ENCODE results near the gene GATA2. TPM values are rescaled to one million over a fixed set of nuclear protein-coding genes. Genes with fewer than 3 reads are reported as not detected.
A peak's percentile ranks its signal among the peaks of the same experiment; 100 is the strongest.

The GATA2 gene
- total and polyA plus RNA-seq, 4 donors, result 0.99 to 5.2 (median 4.4) TPM

DNA sequence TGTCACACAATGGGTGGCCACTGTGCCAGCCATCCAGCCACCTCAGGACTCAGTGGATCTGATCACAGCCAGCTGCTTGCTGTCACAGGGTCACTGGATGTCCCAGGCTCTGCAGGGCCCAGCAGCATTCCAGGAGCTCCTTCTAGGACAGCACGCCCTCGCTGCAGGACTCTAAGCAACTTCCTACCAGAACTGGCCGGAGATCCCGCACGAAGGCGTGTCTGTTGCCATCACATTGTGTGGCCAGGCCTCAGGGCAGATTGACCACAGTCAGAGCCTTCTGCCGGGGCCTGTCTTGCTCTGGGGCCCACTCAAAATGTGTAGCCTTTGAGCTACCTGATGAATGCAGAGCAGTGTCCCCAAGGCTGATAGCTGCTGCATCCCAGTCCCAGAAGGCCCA is 50.9 kb downstream of the GATA2 start:
- WGBS (ENCODE audit: insufficient coverage), result 80% methylated on average over 7 of the region's 7 CpGs
- H3K36me3 ChIP-seq (ENCODE audit: control insufficient read depth, insufficient read depth, low read length), result no peaks in the 10 kb centered on the region
- no peak overlapping the region for H3K4me3 ChIP-seq (ENCODE audit: low read depth, low read length)
- H3K4me1 ChIP-seq (ENCODE audit: control insufficient read depth, insufficient read depth, low read length), result no peaks in the 10 kb centered on the region
- no peaks in the 10 kb centered on the region for H3K27me3 ChIP-seq (ENCODE audit: control insufficient read depth, insufficient read depth, low read length)
- no peak for DNase-seq (ENCODE audit: low read depth in 4 of 6, low spot score in 6 of 6)
- no peak overlapping the region for H3K27ac ChIP-seq (ENCODE audit: low read depth, low read length)
- H3K9me3 ChIP-seq (ENCODE audit: control insufficient read depth, insufficient read depth, low read length), result no peaks in the 10 kb centered on the region

DNA sequence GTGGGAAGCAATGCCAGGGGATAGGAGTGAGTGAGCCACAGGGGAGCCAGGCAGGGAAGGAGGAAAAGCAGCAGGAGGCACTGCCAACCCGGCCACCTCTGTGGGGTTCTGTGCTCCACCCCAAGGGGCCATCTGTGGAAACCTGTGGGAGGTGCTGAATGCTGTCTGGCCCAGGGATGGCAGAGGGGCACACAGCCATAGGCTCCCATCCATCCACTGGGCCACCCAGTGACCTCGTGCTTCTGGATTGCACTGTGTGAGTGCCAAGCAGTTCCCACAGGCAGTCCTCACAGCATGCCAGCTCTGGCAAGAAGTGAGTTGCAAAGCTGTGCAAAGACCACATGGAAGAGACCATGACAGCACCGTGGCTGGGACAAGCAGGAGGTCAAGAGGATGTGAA is 53.8 kb downstream of the GATA2 start:
- 45% methylated on average over 3 of the region's 3 CpGs for WGBS (ENCODE audit: insufficient coverage)
- Histone ChIP-seq H3K27me3 (ENCODE audit: control insufficient read depth, insufficient read depth, low read length) (no peaks in the 10 kb centered on the region), H3K4me1 (ENCODE audit: control insufficient read depth, insufficient read depth, low read length) (no peaks in the 10 kb centered on the region), H3K4me3 (ENCODE audit: low read depth, low read length) (no peak overlapping the region), H3K27ac (ENCODE audit: low read depth, low read length) (no peak overlapping the region), H3K36me3 (ENCODE audit: control insufficient read depth, insufficient read depth, low read length) (no peaks in the 10 kb centered on the region), H3K9me3 (ENCODE audit: control insufficient read depth, insufficient read depth, low read length) (no peaks in the 10 kb centered on the region)
- DNase-seq (ENCODE audit: low read depth in 4 of 6, low spot score in 6 of 6), result no peak

DNA sequence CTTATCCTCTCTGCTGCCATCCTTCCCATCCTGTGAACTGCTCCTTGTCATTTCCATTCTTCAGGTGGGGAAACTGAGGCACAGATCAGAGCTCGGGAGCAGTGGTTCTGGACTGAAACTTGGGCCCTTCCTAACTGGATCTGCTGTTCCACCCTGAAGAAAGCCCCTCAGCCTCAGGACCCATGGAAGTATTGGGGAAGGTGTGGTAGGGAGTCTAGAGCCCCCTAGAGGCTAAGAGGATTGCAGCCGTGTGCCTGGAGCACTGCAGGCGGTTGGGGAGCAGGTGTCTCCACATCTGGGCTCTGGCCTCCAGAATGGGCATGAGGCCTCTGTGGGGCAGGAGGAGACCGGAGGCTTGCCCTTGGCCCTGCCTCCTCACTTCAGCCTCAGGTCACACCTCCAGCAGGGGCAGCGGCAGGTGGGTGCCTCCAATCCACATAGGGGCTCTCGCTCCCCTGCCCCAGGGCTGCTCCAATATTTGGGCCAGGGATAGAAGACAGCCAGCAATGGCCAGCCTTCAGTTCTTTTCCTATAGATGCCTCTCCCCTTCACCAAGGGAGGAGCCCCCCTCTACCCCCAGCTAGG is 54.4 kb downstream of the GATA2 start:
- Histone ChIP-seq H3K4me1 (ENCODE audit: control insufficient read depth, insufficient read depth, low read length) (peaks cover 1% of the 10 kb centered on the region), H3K4me3 (ENCODE audit: low read depth, low read length) (no peak overlapping the region), H3K9me3 (ENCODE audit: control insufficient read depth, insufficient read depth, low read length) (no peaks in the 10 kb centered on the region), H3K27ac (ENCODE audit: low read depth, low read length) (no peak overlapping the region), H3K27me3 (ENCODE audit: control insufficient read depth, insufficient read depth, low read length) (peaks cover 5% of the 10 kb centered on the region), H3K36me3 (ENCODE audit: control insufficient read depth, insufficient read depth, low read length) (no peaks in the 10 kb centered on the region)
- DNase-seq (ENCODE audit: low read depth in 4 of 6, low spot score in 6 of 6), result no peak
- WGBS (ENCODE audit: insufficient coverage), result 72% methylated on average over 6 of the region's 6 CpGs

DNA sequence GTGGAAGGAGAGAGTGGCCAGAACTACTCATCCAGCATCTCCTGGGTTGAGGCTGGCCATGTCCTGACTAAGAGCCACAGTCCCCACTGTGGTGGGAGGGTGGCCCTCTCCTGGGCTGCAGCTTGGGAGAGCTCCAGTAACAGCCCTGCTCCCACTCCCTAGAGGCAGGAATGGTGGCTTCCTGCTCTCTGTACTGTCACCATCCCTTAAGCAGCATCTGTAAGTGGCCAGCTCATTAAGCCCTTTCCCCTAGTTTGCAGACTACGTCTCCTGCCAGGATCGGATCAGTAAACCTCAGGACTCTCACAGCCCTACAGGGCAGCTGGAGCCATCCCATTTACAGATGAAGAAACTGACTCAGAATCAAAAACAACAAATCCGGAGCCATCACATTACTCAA is 56.8 kb downstream of the GATA2 start:
- no peak for DNase-seq (ENCODE audit: low read depth in 4 of 6, low spot score in 6 of 6)
- Histone ChIP-seq H3K4me3 (ENCODE audit: low read depth, low read length) (no peak overlapping the region), H3K27me3 (ENCODE audit: control insufficient read depth, insufficient read depth, low read length) (peaks cover 22% of the 10 kb centered on the region), H3K4me1 (ENCODE audit: control insufficient read depth, insufficient read depth, low read length) (peaks cover 15% of the 10 kb centered on the region), H3K9me3 (ENCODE audit: control insufficient read depth, insufficient read depth, low read length) (no peaks in the 10 kb centered on the region), H3K27ac (ENCODE audit: low read depth, low read length) (no peak overlapping the region), H3K36me3 (ENCODE audit: control insufficient read depth, insufficient read depth, low read length) (no peaks in the 10 kb centered on the region)
- 83% methylated on average over 2 of the region's 3 CpGs for WGBS (ENCODE audit: insufficient coverage)

DNA sequence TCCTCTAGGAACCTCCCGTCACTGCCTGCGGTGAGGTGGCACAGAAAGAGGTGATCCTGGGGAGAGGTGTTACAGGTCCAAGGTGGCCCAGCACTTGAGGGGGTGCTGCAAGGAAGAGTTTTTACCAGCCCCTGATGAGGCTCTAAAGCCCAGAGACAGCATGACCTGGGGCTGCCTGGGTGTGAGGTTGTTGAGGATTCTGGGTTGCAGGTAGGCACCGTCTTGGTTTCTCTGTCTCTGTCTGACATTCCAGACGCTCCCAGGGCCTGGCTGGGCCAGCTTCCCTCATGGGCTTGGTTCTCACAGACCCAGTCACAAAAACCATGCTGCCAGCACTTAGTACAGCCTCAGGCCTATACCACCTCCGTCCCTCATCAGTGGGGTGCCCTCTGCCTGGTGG is 57.4 kb downstream of the GATA2 start:
- Histone ChIP-seq H3K9me3 (ENCODE audit: control insufficient read depth, insufficient read depth, low read length) (no peaks in the 10 kb centered on the region), H3K4me1 (ENCODE audit: control insufficient read depth, insufficient read depth, low read length) (peaks cover 15% of the 10 kb centered on the region), H3K27me3 (ENCODE audit: control insufficient read depth, insufficient read depth, low read length) (peaks cover 23% of the 10 kb centered on the region), H3K4me3 (ENCODE audit: low read depth, low read length) (no peak overlapping the region), H3K27ac (ENCODE audit: low read depth, low read length) (no peak overlapping the region), H3K36me3 (ENCODE audit: control insufficient read depth, insufficient read depth, low read length) (no peaks in the 10 kb centered on the region)
- 94% methylated on average over 5 of the region's 5 CpGs for WGBS (ENCODE audit: insufficient coverage)
- DNase-seq (ENCODE audit: low read depth in 4 of 6, low spot score in 6 of 6), result no peak

DNA sequence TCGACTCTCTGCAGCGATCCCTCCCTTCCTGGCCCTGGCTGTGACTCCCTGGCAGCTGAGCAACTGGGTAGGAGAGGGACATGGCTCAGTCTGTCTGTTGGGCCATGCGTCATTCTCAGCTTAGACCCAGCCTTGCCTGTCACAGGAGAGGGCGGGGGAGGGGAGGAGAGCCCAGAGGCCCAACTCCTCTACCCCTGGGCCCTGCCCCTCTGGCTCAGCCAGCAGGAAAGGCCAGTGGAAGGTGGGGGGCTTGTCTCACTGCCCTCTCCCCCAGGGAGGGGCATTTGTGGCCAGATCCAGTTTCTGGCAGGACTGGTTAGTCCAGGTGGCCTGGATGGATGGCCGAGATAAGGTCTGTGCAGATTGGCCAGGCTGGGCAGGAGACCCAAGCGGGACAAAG is 57.9 kb downstream of the GATA2 start:
- no peak for DNase-seq (ENCODE audit: low read depth in 4 of 6, low spot score in 6 of 6)
- WGBS (ENCODE audit: insufficient coverage), result 93% methylated on average over 4 of the region's 6 CpGs

DNA sequence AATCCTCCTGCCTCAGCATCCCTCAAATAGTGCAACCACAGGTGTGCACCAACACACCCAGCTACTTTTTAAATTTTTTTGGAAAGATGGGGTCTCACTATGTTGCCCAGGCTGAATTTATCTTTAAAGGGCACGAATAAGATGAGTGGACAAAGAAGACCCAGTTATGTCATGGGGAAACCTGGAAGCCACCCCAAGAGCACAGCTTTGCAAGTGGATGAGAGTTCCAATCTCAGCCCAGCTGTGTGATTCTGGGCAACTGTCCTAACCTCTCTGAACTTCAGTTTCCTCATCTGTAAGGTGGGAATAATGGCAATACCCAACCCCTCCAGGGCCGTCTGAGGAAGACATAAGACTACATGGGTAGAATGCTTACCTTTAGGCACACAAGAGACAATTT is 58.5 kb downstream of the GATA2 start:
- H3K4me3 ChIP-seq (ENCODE audit: low read depth, low read length), result no peak overlapping the region
- peaks cover 15% of the 10 kb centered on the region for H3K4me1 ChIP-seq (ENCODE audit: control insufficient read depth, insufficient read depth, low read length)
- 100% methylated on average over 1 of the region's 2 CpGs for WGBS (ENCODE audit: insufficient coverage)
- H3K27ac ChIP-seq (ENCODE audit: low read depth, low read length), result no peak overlapping the region
- H3K36me3 ChIP-seq (ENCODE audit: control insufficient read depth, insufficient read depth, low read length), result peaks cover 3% of the 10 kb centered on the region
- no peaks in the 10 kb centered on the region for H3K9me3 ChIP-seq (ENCODE audit: control insufficient read depth, insufficient read depth, low read length)
- H3K27me3 ChIP-seq (ENCODE audit: control insufficient read depth, insufficient read depth, low read length), result peaks cover 26% of the 10 kb centered on the region
- DNase-seq (ENCODE audit: low read depth in 4 of 6, low spot score in 6 of 6), result no peak

More for the DNA sequence above, 57.9 kb downstream of the GATA2 start:
- Histone ChIP-seq H3K4me1 (ENCODE audit: control insufficient read depth, insufficient read depth, low read length) (peaks cover 15% of the 10 kb centered on the region), H3K27me3 (ENCODE audit: control insufficient read depth, insufficient read depth, low read length) (peaks cover 23% of the 10 kb centered on the region), H3K27ac (ENCODE audit: low read depth, low read length) (no peak overlapping the region), H3K4me3 (ENCODE audit: low read depth, low read length) (no peak overlapping the region), H3K36me3 (ENCODE audit: control insufficient read depth, insufficient read depth, low read length) (no peaks in the 10 kb centered on the region), H3K9me3 (ENCODE audit: control insufficient read depth, insufficient read depth, low read length) (no peaks in the 10 kb centered on the region)

DNA sequence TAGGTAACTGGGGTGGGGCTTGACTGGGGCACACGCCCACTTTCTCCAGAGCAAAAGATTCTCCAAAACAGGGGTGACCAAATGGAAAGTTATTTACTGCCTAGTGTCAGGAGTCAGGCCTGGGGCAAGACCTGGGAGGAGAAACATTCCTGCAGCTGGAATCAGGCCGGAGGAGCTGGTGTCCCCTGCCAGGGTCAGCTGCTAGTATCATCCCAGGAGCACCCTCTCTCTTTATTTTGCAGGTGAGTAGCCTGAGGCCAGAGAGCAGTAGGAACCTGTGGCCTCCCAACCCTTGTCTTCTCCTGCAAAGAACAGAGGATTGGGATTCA is 59.2 kb downstream of the GATA2 start:
- no peak for DNase-seq (ENCODE audit: low read depth in 4 of 6, low spot score in 6 of 6)
- 57% methylated on average over 1 of the region's 2 CpGs for WGBS (ENCODE audit: insufficient coverage)
- H3K27ac ChIP-seq (ENCODE audit: low read depth, low read length), result no peak overlapping the region
- peaks cover 3% of the 10 kb centered on the region for H3K36me3 ChIP-seq (ENCODE audit: control insufficient read depth, insufficient read depth, low read length)
- H3K4me1 ChIP-seq (ENCODE audit: control insufficient read depth, insufficient read depth, low read length), result peaks cover 15% of the 10 kb centered on the region
- peaks cover 31% of the 10 kb centered on the region for H3K27me3 ChIP-seq (ENCODE audit: control insufficient read depth, insufficient read depth, low read length)
- no peaks in the 10 kb centered on the region for H3K9me3 ChIP-seq (ENCODE audit: control insufficient read depth, insufficient read depth, low read length)
- no peak overlapping the region for H3K4me3 ChIP-seq (ENCODE audit: low read depth, low read length)

DNA sequence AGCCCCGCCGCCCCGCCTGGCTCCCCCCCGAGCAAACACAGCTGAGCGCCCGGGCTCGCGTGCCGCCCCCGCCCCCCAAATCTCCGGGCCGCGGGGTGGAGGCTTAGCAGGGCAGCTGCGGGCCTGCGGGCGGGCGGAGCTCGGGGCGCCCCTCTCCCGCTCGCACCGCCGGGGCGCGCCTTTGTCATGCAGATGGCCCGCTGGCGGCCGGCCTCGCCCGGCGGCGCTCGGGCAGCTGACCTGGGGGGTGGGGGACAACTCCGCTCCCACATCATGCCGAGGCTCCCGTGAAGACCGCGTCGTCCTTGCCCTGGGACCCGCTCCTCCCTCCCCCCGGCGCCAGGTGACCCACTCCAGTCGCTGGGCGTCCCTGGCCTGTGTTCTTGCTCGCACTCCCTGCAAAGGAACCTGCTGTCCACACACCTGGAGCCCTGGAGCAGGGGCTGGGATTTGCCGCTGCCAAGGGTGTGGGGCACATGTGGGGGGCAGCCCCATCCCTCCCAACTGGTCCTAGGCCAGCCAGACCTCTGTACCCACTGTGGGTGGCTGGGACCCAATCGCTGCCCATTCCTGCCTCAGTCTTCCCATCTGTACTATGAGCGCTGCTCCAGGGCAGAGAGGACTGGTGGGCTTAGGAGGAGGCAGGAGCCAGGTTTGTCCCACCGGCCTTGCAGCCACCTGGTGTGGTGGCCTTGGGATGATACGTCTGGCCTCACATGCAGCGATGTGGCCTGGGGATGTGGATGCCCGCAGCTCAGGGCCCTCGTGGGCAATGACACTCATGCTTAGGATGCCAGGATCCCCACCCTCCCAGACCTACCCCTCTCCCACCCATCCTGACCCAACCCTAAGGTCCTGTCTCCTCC is 59.8 kb downstream of the GATA2 start:
- H3K4me1 ChIP-seq (ENCODE audit: control insufficient read depth, insufficient read depth, low read length), result peaks cover 15% of the 10 kb centered on the region
- DNase-seq (ENCODE audit: low read depth in 4 of 6, low spot score in 6 of 6), result peak in 1 of 6 donors; percentile 53
- H3K27me3 ChIP-seq (ENCODE audit: control insufficient read depth, insufficient read depth, low read length), result peaks cover 35% of the 10 kb centered on the region
- peaks cover 3% of the 10 kb centered on the region for H3K36me3 ChIP-seq (ENCODE audit: control insufficient read depth, insufficient read depth, low read length)
- H3K4me3 ChIP-seq (ENCODE audit: low read depth, low read length), result peak overlapping the region; percentile 6
- 6% methylated on average over 46 of the region's 53 CpGs for WGBS (ENCODE audit: insufficient coverage)
- H3K9me3 ChIP-seq (ENCODE audit: control insufficient read depth, insufficient read depth, low read length), result no peaks in the 10 kb centered on the region
- no peak overlapping the region for H3K27ac ChIP-seq (ENCODE audit: low read depth, low read length)

Measured in spinal cord (tissue), 10 donors.